ENCODE measurements around the gene SRC.

Gene SRC

DNA sequence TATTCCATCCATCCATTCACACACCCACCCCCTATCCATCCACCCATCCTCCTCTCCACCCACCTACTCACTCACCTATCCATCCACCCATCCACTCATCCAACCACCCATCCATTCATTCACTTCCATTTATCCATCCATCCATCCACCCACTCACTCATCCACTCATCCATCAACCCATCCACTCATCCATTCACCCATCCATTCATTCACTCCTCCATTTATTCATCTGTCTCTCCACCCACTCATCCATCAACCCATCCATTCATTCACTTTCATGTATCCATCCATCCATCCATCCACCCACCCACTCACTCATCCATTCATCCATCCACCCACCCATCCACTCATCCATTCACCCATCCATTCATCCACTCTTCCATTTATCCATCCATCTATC is 84.1 kb downstream of the SRC start:
- peaks cover 49% of the 10 kb centered on the region for H3K27me3 ChIP-seq

DNA sequence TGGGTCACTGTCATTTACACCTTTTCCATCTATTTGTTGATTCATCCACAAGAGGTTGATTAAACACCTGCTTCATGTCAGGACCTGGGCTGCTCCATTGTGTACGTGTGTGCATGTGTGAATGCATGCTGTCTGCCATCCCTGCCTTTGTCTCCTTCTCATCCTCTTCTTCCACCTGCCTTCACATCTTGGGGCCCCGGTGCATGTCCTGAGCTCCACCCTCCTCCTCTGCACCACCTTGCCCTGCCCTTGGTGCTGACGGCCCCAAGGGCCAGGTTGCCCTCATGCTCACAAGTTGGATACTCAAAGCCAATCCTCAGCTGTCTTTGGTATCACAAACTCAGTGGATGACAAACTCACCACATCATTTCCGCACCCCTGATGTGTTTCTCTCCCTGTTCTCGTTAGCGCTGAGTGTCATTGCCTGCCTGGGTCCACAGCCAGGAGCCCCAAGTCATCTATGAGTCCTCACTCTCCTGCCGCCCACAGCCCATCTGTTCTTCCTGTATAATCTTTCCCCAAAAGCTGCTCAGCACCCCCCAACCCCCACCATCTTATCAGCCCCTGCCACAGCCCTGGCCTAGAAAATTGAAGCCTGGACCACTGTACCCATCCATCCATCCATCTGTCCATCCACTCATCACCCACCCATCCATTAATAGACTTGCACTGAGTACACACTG is 85.0 kb downstream of the SRC start:
- H3K27ac ChIP-seq: no peak overlapping the region
- TF ChIP-seq, protein P1, sequence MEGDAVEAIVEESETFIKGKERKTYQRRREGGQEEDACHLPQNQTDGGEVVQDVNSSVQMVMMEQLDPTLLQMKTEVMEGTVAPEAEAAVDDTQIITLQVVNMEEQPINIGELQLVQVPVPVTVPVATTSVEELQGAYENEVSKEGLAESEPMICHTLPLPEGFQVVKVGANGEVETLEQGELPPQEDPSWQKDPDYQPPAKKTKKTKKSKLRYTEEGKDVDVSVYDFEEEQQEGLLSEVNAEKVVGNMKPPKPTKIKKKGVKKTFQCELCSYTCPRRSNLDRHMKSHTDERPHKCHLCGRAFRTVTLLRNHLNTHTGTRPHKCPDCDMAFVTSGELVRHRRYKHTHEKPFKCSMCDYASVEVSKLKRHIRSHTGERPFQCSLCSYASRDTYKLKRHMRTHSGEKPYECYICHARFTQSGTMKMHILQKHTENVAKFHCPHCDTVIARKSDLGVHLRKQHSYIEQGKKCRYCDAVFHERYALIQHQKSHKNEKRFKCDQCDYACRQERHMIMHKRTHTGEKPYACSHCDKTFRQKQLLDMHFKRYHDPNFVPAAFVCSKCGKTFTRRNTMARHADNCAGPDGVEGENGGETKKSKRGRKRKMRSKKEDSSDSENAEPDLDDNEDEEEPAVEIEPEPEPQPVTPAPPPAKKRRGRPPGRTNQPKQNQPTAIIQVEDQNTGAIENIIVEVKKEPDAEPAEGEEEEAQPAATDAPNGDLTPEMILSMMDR (IDR thresholded peaks at IDR 0.05): no peak
- H3K9me3 ChIP-seq: no peaks in the 10 kb centered on the region
- H3K4me3 ChIP-seq (ENCODE audit: low read depth in 1 of 2, low read length in 1 of 2): no peak overlapping the region
- H3K4me1 ChIP-seq (ENCODE audit: control insufficient read depth in 1 of 2, insufficient read depth in 1 of 2, low read depth in 1 of 2, low read length in 1 of 2): no peaks in the 10 kb centered on the region
- peaks cover 40% of the 10 kb centered on the region for H3K27me3 ChIP-seq
- H3K36me3 ChIP-seq: no peaks in the 10 kb centered on the region

More for the DNA sequence above, 84.1 kb downstream of the SRC start:
- H3K9me3 ChIP-seq: no peaks in the 10 kb centered on the region
- no peak overlapping the region for H3K4me3 ChIP-seq (ENCODE audit: low read depth in 1 of 2, low read length in 1 of 2)
- no peak overlapping the region for H3K27ac ChIP-seq
- no peaks in the 10 kb centered on the region for H3K36me3 ChIP-seq
- TF ChIP-seq, protein P1 (IDR thresholded peaks at IDR 0.05): no peak
- no peaks in the 10 kb centered on the region for H3K4me1 ChIP-seq (ENCODE audit: control insufficient read depth in 1 of 2, insufficient read depth in 1 of 2, low read depth in 1 of 2, low read length in 1 of 2)

DNA sequence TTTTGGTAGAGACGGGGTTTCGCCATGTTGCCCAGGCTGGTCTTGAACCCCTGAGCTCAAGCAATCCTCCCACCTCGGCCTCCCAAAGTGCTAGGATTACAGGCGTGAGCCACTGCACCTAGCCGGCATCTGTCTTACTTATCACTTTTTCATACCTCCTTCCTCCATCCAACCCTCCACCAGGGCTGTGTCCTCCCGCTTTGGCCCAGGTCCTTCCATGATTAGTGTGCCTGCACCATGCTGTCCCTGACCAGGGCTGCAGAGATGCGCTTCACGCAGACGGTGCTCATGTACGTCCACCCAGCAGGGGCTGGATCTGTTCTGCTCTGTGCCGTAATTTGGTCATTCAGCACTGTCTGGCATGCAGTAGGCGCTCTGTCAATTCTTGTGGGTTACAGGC is 85.8 kb downstream of the SRC start:
- TF ChIP-seq, protein P1 (IDR thresholded peaks at IDR 0.05): no peak
- no peaks in the 10 kb centered on the region for H3K9me3 ChIP-seq
- peaks cover 40% of the 10 kb centered on the region for H3K27me3 ChIP-seq
- H3K27ac ChIP-seq: no peak overlapping the region
- no peaks in the 10 kb centered on the region for H3K36me3 ChIP-seq
- H3K4me3 ChIP-seq (ENCODE audit: low read depth in 1 of 2, low read length in 1 of 2): no peak overlapping the region
- H3K4me1 ChIP-seq (ENCODE audit: control insufficient read depth in 1 of 2, insufficient read depth in 1 of 2, low read depth in 1 of 2, low read length in 1 of 2): no peaks in the 10 kb centered on the region

DNA sequence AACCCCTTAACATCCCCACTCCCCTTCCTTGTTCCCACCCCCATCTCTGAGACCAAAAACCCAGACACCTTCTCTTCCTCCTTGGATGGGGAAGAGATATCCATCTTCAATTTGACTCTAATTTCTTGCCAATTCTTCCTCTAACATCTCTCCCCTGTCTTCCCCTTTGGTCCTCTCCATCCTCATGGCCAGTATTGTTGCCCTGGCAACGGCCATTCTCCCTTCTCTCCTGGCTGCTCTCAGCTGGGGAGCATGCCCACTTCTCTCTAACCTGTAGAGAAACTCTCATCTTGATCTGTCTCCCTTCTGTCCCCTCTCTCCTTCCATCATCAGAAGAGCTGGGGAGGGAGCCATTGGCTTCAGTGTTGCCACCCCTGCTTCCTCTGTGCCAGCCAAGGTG is 86.7 kb downstream of the SRC start:
- H3K27ac ChIP-seq: no peak overlapping the region
- TF ChIP-seq, protein P1 (IDR thresholded peaks at IDR 0.05): no peak
- no peaks in the 10 kb centered on the region for H3K4me1 ChIP-seq (ENCODE audit: control insufficient read depth in 1 of 2, insufficient read depth in 1 of 2, low read depth in 1 of 2, low read length in 1 of 2)
- H3K36me3 ChIP-seq: no peaks in the 10 kb centered on the region
- H3K27me3 ChIP-seq: peaks cover 40% of the 10 kb centered on the region
- no peak overlapping the region for H3K4me3 ChIP-seq (ENCODE audit: low read depth in 1 of 2, low read length in 1 of 2)
- H3K9me3 ChIP-seq: no peaks in the 10 kb centered on the region

DNA sequence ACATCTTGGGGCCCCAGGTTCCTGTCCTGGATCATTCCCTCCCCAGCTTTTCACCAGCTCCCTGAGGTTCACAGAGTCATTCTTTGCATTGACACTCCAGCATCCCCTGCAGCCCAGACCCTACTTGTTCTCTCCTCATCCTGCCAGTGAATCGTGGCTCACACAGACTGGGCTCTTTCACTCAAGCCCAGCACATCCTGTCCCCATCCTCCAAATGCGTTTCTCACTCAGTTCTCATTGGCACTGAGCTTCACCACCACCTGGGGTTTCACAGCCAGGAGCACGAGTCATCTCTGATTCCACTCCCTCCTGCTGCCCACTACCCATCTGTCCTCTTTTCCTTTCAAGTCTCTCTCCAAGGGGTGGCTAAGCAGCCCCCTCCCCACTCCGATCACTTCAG is 89.7 kb downstream of the SRC start:
- Histone ChIP-seq H3K4me3 (ENCODE audit: low read depth in 1 of 2, low read length in 1 of 2) (no peak overlapping the region), H3K27me3 (peaks cover 20% of the 10 kb centered on the region), H3K27ac (no peak overlapping the region), H3K4me1 (ENCODE audit: control insufficient read depth in 1 of 2, insufficient read depth in 1 of 2, low read depth in 1 of 2, low read length in 1 of 2) (no peaks in the 10 kb centered on the region), H3K9me3 (no peaks in the 10 kb centered on the region), H3K36me3 (no peaks in the 10 kb centered on the region)
- TF ChIP-seq, protein P1 (IDR thresholded peaks at IDR 0.05): no peak
